ENCODE results near the gene ADAD2.

Gene ADAD2

GRCh38 chr16:84177741-84178073 is 13.2 kb upstream of the ADAD2 start:
- no peak for DNase-seq

- no peak for DNase-seq
These were observed 12.7 kb upstream of the ADAD2 start for GRCh38 chr16:84178146-84178765.

DNA sequence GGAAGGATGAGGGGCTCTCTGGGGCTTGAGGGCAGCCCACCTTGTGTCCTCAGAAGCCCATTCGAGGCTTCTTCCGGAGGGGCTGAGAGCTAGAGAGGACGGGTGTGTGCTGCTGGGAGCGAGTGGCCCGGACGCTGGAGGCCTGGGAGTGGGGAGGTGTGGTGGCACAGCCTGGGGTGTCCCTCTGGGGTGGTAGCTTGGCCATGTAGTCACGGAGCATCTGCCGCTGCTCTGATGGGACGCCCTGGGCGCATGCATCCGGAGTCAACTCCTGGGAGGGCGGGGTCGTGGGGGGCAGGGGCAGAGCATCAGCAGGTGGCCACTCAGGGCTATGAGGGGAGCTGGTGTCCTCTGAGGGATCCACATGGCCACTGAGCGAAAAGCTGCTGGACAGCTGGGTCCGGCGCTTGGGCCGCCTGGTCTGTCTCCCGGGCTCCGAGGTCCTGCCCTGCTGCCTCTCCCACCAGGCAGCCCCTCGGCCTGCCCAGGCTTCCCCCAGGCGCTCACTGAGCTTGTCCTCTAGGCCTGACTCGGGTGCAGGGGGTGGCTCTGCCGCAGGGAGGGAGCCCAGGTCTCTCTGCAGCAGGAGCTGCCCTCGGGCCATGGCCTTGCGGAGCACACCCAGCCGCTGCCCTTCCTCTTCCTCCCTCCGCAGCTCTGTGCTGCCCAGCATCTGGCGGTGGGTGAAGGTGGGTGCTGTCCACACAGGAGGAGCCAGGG is 11.9 kb upstream of the ADAD2 start:
- DNase-seq: no peak

- DNase-seq: no peak
These were observed 11.2 kb upstream of the ADAD2 start for GRCh38 chr16:84179612-84180320.

- DNase-seq: no peak
These were observed 10.3 kb upstream of the ADAD2 start for GRCh38 chr16:84180519-84181140.

DNA sequence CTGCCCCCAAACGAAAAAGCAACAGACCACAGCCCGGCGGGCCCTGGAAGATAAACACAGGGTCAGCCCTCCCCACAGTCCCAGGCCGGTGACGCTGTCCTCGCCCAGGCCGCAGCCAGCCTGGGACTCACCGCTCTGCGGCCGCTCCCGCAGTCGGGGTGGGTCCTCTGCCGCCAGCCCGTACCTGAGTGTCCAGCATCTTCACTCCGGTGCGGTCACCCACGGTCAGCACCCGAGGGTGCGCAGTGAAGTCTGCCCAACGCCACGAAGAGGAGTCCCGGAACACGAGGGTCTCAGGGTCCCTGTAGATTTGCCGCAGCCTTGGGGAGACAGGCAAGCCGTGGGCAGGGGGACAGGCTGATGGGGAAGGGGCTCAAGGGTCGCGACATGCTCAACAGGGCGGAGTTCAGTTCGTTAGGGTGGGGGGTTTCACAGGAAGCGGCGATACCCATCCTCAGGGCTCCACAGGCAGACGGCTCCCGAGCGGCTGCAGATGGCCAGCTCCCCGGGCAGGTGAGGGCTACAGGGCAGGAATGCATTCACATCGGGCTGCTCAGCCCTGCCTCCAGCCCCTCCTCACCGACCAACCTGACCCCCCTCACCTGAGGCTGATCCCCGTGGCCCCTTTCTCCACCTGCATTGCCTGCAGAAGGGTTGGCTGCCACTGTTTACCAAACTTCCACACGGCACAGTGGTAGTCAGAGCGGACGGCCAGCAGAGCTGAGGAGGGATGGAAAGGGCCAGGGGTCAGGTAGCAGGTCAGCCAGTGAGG is 9.6 kb upstream of the ADAD2 start:
- DNase-seq: no peak

- DNase-seq: no peak
These were observed 8.9 kb upstream of the ADAD2 start for GRCh38 chr16:84182104-84182503.

DNA sequence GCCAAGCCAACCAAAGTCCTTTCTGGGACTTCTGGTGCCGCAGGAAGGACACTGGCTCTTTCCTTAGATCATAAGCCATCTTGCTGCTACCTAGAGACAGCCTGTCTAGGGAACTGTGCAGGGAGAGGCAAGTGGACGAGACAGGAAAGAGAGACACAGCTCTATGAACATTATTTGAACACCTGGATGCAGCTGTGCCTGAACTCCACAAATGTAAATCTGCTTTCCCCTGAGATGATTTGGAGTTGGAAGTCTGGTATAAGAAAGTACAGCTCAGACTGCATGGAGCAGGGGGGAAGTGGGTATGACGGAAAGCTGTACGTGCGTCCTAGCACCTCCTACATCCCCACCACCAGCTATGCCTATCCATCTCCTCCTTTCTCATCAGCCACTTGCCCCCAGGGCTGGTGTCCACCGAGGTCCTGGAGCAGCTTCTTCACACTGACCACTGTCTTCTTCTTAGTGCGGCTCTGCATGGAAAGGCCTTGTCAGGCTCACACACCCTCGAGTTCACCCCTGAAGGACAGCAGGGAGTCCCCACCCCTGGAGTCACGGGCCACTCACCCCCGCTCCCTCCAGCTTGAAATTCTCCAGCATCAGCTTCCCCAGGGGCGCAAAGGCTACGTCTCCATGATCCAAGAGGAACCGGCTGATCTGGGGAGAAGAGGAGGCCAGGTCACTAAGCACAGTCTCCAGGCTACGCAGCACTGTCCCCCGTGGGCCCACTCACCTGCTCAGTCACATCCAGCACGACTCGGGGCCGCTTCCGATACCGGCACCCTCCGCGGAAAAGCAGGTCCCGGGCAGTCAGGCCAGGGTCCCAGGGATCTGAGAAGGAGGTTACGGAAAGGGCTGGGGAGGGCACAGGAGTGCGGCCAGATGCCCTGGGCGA is 8.0 kb upstream of the ADAD2 start:
- DNase-seq: no peak

GRCh38 chr16:84183572-84183875 is 7.4 kb upstream of the ADAD2 start:
- no peak for DNase-seq

- DNase-seq: no peak
These were observed 6.9 kb upstream of the ADAD2 start for GRCh38 chr16:84183911-84184591.

DNA sequence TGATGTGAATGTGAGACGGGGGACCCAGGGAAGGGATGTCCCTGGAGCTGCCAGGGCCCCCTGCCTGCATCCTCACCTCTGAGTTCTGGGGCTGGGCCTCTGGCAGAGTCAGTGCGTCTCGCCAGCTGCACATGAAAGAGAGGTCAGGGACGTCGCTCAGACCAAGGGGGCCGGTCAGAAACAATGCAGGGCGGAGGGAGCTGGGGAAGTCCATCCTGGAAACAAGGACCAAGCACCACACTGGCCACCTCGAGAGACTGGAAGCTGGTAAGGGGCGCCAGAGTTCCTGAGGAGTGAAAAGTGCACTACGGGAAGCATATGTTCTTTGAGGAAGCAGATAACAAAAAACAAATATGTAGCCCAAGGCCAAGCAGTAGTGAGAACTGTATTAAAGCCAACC is 6.2 kb upstream of the ADAD2 start:
- DNase-seq: no peak

DNA sequence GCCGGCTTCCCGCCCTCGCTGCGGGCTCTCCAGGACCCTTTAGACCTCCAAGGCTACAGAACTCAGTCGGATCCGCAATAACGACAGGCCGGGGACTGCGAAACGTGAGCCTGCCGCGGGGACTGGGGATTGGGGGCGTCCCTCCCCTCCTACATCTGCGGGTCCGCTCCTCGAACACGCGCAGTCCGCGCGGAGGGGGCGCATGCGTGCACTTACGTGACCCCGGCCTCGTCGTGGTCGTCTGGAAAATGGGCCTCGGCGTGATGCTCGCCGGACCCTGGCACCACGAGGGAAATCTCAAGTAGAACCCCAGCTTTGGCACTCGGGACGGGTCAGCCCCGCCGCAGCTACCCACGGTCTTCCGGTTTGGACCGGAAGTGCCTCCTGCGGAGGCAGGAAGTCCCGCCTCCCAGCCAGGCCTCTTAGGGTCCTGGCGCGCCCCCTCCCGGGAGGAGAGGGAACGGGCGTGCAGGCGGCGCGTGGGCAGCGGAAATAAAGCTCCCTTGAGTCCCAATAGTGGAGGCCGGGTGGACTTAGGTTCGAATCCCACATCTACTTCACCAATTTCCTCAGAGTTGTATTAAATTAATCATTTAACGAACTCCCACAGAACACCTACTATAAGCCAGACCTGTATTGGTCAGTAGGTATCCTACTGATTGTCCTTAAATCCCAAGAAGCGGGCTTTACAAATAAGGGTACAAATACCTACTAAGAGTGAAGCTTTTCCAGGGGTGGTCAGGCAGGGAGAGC is 4.1 kb upstream of the ADAD2 start, which contains the start of gene TAF1C:
TSS of gene TAF1C (minus strand) at position 373 of the 753 bp plus-strand sequence. CDS start 2,069 bp downstream, outside the sequence.
- peak; percentile 97 for DNase-seq

DNA sequence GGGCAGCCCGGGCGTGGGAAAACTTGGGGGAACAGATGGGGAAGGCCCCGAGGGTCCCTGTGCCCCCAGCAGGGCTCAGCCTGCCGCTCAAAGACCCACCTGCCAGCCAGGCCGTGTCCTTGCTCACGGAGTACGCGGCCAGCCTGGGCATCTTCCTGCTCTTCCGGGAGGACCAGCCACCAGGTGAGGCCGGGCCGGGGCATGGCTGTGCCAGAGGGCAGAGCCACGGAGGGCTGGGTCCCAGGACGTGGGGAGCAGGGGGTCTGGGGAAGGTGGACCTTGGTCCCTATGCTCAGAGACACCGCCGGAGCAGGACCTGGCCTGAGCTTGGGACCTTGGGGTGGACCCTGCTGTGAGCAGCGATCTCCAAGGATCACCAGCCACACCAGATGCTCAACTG is 509 bp downstream of the ADAD2 start:
- no peak for DNase-seq

DNA sequence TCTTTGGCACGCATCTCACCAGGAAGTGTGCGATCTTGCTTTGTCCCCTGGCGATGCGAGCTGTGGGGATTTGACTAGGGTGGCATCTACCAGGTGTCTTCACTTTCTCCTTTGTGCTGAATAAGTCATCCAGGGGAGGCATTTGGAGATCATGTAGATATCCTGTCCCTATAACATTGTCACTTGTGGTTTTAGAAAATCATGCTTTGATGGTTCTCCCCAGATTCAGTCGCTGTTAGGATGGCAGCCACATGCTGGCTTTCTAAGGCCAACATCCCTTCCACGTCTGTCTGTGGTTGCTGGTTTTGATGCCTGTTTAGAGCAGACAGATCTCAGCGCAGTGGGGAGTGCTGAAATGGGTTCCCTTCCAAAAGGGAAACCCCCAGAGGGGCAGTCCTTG is 2.5 kb downstream of the ADAD2 start:
- DNase-seq: no peak

- no peak for DNase-seq
These were observed 3.1 kb downstream of the ADAD2 start for GRCh38 chr16:84194018-84194417.

DNA sequence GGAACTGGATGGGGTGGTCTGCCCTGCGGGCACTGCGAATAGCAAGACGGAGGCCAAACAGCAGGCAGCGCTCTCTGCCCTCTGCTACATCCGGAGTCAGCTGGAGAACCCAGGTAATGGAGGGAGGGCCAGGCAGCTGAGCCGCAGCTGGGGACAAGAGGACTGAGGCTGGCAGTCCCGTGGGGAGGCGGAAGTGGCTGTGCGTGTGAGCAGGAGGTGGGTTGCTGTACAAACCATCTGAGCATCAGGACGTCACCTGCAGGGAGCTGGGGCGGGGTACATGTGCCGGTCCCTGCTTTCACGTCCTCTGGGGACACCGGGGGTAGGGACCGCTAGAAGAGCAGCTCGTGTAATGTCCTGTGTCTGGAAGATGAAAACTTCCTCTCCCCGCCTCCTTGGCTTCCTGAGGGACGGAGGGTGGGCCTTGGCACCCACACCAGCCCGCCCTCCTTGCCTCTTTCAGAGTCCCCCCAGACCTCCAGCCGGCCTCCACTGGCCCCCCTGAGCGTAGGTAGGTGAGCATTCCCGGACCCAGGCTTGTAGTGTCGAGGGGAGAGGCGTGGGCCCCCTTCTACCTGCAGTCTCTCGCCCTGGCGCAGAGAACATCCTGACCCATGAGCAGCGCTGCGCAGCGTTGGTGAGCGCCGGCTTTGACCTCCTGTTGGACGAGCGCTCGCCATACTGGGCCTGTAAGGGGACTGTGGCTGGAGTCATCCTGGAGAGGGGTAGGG is 3.7 kb downstream of the ADAD2 start:
- peak; percentile 69 for DNase-seq

- DNase-seq: no peak
These were observed 4.5 kb downstream of the ADAD2 start for GRCh38 chr16:84195201-84196093.

- DNase-seq: no peak
These were observed 5.1 kb downstream of the ADAD2 start for GRCh38 chr16:84196101-84196500.
